GM19452 (cell line): ENCODE data around the gene SYPL1.

Experiments used
- ATAC-seq: cut with Tn5 transposase; IDR thresholded peaks from one replicate; pipeline ENCODE4 v1.9.1; 2021; ENCODE audit not compliant: unreplicated experiment

The SYPL1 gene

DNA sequence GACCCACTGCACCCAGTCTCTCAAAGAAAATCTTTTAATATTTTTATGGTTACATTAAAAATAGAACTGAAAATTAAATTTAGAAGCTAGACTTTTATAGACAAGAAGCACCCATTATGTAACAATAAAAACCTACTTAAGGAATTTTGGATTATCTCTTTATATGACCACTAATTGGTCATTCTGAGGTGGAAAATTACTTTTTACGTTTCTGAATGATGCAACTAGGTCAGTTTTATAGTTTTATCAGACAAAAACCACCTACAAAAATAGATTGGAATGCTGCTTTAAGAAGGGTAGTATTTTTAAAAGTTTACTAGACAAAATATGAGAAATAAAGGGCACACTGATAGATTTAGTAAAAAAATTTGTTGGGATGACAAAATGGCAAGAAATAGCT is 16.5 kb downstream of the SYPL1 start:
- no peak for ATAC-seq

DNA sequence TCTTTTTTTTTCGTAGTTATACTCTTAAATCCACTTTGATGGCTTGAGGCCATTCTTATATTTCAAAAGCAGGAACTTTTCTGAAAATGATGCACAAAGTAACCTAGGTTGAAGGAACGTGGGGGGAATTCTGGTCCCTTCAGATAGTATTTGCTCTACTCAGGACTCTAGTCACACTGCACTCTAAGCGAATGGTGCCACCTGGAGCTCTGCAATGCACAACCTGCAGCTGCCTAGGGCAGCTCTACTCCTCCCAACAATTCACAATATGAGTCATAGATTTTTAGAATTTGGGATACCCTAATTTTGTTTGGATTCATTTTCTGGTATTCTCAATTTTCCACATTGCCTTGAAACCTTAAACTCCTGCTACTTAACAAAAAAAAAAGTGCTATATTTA is 17.3 kb downstream of the SYPL1 start:
- ATAC-seq, result no peak

DNA sequence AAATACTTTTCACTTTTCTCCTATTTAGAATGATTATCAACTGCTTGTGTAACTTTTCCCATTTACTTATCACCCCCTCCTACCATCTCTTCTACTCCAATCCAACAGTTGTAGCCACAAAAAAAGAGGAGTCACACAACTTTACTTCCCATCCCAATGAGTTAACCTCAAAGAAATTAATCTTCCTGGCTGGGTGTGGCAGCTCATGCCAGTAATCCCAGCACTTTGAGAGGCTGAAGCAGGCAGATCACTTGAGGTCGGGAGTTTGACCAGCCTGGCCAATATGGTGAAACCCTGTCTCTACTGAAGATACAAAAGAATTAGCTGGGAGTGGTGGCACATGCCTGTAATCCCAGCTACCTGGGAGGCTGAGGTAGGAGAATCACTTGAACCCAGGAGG is 19.9 kb downstream of the SYPL1 start:
- ATAC-seq, result no peak

DNA sequence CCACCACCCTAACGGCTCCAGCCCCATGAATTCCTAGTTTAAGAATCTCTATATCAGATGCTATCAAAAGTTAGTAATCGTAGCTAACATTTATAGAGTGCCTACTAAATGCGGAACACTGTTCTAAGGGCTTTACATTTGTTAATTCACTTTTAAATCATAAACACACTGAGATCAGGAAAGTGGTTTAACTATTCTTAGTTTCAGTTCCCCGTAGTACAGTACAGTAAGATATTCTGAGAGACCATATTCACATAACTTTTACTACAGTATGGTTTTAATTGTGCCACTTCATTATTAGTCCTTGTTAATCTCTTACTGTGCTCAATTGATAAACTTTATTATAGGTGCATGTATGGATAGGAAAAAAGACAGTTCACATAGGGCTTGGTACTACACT is 22.5 kb downstream of the SYPL1 start:
- ATAC-seq, result peak; percentile 87

DNA sequence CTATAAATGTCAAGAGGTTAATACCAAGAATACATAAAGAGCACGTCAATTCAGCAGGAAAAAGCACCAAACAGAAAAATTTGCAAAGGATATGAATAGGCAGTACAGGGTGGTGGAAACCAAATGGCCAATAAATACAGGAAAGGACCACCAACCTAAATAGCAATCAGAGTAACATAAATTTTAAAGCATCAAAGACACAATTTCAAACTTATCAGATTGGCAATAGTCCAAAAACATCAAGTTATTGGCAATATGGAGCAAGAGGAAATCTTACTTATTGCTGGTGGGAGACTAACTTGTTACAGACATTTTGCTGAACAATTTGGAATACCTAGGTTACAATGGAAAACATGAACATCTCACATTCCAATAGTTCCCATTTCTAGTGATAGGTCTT is 24.1 kb downstream of the SYPL1 start:
- no peak for ATAC-seq

DNA sequence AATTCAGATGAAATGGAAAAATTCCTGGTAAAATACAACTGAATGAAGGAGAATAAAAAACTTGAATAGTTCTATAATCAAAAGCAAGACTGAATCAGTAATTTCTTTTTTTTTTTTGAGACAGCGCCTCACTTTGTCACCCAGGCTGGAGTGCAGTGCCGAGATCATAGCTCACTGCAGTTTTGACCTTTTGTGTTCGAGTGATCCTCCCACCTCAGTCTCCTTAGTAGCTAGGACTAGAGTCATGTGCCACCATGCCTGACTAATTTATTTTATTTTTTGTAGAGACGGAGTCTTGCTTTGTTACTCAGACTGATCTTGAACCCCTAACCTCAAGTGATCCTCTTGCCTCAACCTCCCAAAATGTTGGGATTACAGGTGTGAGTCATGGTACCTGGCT is 26.1 kb downstream of the SYPL1 start:
- no peak for ATAC-seq

DNA sequence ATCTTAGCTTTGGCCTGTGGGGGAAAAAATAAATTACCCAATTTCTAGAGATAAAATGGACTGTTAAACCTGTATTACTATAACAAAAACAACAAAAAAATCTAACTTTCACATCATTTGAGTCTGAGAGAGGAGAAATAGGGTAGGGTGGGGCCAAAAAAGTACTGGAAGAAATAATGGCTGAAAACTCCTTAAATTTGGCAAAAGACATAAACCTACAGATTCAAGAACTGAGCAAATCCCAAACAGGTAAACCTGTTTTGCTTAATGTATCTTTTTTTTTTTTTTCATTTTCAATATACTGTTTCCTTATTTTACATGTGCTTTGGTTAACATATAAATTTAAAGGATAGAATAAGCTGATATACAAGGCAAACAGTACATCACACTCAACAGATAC is 27.1 kb downstream of the SYPL1 start:
- no peak for ATAC-seq

DNA sequence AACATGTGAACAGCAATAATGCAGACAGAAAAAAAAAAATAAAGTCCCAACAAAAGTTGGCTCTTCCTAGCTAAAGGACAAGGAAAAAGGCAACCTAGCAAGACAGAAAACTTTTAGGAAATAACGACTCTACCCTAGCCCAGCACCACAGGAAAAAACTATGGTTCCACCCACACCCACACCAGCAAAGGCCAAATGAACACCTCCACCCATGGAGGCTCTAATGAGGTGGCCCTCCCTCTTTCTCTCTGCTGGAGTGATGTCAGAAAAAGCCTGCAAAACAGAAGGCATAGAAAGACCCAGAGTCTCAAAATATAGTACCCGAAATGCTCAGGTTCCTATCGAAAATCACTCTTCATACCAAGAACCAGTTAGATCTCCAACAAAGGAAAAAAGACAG is 28.4 kb downstream of the SYPL1 start:
- no peak for ATAC-seq

DNA sequence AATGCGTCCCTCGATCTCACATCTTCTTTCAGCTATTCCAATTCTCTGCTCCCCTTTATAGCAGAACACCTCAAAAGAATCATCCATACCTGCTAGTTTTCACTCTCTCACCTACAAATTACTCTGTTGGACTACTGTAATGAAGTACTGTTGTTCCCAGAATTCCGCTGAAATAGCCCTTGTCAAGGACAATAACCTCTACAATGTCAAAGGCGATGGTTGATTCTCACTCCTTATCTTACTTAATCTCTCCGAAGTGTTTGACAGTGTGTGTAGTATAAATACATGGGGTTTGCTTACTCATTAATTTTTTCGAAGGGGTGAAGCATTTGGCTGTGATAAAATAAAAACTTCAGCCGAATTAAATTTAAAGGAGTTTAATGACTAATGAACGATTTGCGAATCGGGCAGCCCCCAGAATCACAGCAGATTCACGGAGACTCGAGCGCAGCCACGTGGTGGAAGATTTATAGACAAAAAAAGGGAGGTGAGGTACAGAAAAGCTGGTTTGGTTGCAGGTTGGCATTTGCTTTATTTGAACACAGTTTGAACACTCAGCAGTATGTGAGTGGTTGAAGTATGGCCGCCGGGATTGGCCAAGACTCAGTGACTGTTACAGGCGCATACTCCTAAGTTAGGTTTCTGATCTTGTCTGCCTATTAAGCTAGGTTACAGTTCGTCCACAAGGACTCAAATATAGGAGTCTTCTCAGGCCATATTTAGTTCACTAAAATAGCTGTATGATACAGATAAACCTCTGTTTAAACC is 29.8 kb downstream of the SYPL1 start:
- no peak for ATAC-seq

DNA sequence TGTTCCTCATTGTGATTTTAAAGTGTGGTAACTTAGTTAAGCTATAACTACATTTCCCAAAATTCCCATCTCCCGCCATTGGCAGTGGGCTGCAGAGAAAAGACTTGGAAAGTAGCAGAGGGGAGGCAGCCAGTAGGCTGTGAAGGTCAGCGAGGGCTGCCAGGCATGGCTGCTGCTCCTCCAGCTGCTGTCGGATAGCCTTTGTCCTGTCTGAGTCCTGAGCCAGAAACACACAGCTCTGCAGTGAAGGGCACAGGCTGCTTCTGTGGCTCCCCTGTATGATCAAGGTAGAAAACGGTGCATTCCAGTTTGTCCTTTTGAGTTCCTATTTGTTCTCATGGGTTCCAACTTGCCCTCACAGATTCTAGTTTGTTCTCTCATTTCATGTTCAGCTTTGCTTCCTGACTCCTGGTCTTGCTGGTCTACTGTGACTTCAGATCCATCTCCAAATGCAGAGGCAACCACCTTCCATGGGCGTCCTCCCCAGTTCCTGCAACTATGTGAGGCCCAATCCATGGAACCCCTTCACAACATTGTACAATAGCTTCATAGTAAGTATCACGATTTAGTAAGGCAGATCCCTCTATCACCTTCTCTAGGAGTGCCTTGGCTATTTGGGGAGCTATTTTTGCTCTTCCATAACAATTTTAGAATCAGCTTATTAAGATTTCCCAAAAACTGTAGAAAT is 31.7 kb downstream of the SYPL1 start:
- ATAC-seq, result no peak

DNA sequence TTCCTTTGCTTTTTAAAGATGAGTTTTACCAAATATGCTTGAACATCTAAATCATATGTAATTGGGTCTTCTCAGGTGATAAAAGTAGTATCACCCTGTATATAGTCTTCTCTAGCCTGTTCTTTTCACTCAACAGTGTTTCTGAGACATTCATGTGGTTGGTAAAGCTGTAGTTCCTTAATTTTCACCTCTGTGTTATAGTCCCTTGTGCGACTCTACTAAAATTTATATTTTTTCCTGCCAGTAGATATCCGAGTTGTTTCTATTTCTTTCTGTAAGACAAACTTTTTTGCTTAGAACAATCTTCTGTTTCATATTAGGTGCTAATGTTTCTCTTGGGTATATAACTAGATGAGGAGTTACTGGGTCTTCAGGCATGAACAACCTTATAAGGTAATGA is 35.6 kb downstream of the SYPL1 start:
- ATAC-seq, result no peak

DNA sequence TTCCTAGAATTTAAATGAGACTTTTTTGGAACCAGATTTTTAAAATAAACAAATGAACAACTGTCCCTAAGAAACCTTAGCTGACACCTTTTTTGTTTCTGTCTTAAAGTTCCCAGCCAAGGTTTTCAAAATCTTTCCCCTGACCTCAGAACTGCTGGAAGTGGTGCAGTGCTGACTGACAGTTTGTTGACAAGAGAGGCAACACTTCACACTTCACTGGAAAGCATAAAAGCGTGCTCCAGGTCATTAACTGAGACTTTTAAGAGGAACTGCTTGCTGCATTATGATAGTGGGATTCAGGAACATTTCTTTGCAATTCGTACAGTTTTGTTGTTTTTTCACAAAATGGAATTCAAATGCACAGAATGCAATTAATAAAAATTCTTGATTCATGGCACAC is 36.2 kb downstream of the SYPL1 start:
- ATAC-seq, result no peak

DNA sequence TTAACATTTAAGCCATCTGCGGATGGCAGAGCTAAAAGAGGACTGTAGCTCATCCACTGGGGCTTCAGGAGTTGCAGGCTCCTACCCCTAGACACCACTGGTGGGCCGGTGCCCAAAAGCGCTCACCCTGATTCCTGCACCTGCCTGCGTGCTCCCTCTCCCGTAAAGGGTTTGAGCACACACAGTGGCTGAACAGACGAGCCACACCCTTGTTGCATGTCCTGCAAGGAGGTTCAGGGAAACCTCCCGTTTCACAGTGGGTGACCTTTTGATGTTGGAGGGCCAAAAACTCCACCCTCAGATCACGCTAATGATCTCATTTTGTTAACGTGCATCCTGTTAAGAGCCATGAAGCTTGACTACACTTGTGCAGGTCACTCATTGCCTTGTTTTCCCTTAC is 37.9 kb downstream of the SYPL1 start:
- ATAC-seq, result no peak

DNA sequence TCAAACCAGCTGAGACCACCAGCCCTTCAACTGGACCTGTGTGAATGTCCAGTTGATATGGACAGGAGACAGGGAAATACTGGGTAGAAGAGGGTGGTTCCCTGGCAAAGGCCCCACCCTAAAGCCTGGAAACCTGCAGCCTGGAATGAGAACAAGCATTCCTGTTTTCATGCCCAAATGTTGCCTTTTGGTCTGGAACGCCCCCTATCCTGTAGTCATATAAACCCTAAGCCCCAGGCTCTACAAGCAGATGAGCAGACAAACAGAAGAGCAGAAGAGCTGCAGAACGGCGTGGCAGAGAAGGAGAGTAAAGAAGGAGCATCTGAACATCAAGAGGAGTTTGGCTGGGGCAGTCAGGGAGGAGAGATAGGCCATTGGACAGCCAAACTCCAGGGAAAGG is 38.4 kb downstream of the SYPL1 start:
- ATAC-seq, result no peak

DNA sequence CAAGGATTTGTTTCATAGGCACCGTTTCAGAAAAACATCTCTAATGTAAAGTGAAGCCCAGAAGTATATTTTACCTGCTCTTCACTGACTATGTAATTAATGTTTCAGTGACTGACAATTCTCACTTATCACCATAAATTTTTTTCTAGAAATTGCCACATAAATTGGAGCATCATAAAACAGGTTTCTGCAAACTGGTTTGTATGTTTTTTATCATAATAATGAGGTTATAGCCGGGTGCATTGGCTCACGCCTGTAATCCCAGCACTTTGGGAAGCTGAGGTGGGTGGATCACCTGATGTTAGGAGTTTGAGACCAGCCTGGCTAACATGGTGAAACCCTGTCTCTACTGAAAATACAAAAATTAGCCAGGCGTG is 39.4 kb downstream of the SYPL1 start:
- no peak for ATAC-seq

DNA sequence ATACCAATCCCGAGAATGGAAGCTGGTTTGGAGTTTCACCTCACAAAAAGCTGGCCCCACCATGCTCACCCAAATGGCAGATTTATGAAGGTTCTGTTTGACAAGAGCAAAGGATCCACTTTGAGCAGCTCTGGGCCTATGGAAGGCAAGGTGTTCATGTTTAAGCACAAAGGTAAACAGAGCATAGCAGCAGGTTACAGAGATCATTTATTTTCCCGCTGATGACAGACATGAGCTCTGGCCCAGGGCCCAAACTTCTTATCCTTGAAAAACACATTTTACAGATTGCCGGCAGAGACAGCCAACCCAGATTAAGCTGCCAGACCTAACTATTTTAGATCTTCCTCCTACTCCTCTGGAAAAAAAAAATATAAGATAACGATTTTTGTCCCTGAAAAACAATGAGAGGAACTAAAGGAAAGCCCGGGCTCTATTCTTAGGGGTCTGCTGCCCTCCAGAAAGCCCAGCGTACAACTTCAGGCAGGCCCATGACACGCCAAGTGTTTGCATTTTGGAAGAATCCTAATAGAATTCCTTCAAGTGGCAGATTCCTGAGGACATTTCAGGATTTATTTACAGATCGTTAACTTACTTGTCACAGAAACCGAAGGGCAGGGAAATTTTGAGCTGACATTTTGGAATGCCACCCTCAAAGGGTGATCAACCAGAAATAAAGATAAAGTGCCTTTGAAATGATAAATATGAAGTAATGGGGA is 40.0 kb downstream of the SYPL1 start:
- peak; percentile 8 for ATAC-seq

DNA sequence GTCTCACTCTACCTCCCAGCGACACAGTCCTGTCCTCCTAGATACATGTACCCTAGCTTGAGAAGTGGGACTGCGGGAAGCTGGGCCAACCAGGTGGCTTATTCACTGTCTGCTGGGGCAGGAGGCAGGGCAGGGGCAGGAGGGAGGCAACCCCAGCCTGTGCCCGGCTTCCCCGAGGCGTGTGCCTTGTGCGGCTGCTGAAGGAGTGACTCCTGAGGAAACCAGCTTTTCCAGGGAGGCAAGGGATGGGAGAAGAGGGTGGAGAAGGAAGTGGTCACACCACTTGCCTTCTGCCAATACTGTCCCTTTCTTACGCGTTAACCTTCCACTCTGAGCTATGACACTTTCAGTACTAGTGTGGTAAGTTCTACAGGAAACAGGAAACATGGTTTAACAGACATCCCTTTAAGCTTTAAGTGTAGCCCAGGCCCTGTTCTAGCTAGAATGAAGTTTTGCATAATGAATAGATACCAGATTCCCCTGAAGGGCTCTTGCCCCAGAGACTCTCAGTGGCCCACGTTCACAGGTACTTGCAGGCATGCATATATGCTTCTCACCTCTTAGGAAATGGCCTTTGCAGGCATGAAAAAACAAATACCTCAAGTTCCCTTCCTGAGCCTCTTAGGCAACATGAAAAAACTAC is 40.6 kb downstream of the SYPL1 start:
- ATAC-seq, result peak; percentile 95

DNA sequence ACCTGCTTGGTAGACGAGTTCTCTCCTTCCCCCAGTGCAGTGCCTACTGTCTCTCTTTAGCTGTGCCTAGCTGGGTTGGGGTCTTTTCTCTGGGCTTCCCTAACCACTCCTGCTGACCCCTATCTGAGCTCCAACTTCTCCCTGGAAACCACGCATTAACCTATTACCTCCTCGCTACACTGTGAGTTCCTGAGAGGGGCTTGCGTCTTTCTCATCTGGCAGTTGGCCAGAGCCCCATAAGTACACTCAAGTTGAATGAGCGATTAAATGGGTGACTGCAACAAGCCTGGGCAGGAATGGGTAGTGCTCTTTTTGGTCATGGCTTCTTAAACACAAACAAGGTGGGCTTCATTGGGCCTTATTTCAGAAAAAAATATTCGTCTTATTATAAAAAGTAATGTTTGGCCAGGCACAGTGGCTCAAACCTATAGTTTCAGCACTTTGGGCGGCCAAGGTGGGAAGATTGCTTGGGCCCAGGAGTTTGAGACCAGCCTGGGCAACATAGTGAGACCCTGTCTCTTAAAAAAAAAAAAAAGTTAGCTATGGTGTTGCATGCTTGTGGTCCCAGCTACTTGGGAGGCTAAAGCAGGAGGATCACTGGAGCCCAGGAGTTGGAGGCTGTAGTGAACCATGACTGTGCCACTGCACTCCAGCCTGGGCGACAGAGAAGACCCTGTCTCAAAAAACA is 41.4 kb downstream of the SYPL1 start:
- ATAC-seq, result no peak

DNA sequence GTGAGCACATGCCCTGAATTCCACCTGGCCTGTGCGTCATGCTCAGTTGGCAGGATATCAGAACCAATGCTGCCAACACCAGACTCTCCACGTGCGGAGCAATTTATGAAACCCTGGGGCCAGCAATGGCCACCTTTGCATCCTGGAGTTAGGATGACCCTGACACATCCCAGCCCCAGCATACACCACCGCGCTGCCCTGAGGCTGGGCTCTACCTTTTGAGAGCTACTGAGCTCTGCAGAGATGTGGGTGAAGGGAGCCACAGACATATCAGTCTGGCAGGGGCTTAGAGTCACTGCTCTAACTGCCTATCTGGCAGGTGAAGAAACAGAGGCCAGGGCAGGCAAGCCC is 41.9 kb downstream of the SYPL1 start:
- ATAC-seq, result no peak

DNA sequence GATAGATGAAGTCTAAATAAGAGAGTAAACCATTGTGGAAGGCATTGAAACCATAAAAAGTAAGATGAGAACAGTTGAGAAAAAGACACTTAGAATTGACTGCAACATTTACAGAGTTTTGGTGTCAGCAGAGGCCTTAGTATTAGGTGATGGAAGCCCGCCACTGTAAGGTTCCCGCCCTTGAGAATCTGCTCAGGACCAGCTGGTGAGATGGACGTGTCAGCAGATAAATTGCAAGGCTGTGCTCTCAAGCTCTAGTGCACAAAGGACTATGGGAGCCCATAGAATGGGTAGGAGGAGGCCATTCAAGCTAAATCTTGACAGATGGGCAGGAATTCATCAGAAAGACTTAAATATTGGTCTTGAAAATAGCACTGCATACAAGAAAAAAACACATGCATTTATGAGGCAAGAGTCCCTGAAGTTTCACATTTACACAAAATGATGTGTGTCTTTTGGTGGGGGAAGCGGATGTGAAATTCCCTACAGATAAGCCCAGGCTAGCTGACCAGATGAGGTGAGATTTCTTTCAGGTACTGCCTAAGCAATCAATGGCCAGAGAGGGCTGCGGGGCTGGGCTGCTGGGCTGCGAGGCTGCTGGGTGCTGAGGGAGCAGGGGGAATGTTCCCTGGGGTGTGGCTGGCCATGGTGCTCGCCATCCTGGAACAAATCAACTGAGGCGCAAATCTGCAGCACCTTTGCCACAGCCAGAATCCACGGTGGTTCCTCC is 42.5 kb downstream of the SYPL1 start:
- no peak for ATAC-seq

DNA sequence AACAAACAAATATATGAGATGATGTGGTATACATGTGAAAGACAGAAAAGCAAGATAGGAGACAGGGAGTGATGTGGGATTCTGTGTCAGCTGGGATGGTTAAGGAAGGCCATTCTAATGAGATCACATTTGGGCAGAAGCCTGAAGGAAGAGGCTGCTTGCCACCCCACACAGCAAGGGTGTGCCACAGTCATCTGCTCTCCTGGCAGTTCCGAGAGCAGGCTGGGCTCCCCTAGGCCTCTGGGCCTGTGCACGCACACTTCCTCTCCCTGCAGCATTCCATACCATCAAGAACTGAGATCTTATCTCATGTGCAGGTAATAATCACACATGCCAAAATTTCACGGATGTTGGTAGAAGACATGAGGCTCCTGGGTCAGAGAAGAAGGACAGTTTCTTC is 43.1 kb downstream of the SYPL1 start:
- no peak for ATAC-seq
